ENCODE measurements around the gene SLC25A51.
"Not testable (repeated sequence)": the region's sequence is repeated elsewhere in the genome, so short reads cannot be mapped to it uniquely, and the experiment has no call there.

SLC25A51 gene

GRCh38 chr9:37904445-37905130, 661 bp upstream of the SLC25A51 start:
- no peak for DNase-seq (ENCODE audit: low read depth in 2 of 2)

- no peak for DNase-seq (ENCODE audit: low read depth in 2 of 2)
Observed at GRCh38 chr9:37902796-37903646, 906 bp downstream of the SLC25A51 start.

- DNase-seq (ENCODE audit: low read depth in 2 of 2) = no peak
Observed at GRCh38 chr9:37902131-37902530, 1.8 kb downstream of the SLC25A51 start.

GRCh38 chr9:37899041-37899440, 4.9 kb downstream of the SLC25A51 start:
- no peak for DNase-seq (ENCODE audit: low read depth in 2 of 2)

DNA sequence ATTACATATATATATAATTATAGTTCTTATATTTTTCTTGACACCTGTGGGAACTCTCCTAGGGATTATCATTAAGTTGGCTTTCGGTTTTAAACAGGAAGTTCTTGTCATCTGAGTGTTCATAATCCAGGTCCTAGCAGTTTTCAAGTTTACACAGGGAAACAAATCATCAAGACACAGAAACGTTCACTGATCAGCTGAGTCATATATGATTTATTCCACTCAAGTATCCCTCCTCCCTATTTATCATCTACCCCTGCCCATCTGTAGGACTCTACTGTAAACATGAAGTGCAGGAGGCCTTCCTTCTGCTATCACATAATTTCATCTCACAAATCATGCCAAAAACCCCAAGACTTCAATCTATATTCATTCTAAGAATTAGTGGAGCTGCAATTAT, 6.3 kb downstream of the SLC25A51 start:
- DNase-seq (ENCODE audit: low read depth in 2 of 2) = no peak

DNA sequence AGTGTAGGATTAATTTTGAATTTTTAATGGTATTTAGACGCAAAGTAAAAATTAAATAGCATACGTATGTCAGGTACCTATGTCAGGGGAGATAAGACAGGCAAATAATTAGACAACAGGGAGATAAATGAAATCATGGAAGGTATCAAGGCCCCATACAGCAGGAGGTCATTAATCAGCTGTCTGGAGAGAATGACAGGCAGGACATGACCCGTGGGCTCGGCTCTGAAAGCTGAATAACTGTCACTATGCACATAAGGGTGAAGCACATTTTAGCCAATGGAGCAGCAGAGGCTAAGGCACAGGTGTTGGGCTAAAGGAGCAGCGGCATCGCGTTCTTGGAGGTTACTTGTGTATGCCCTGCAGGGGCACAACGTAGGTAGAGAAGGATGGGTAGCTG, 11.9 kb downstream of the SLC25A51 start:
- no peak for DNase-seq (ENCODE audit: low read depth in 2 of 2)

DNA sequence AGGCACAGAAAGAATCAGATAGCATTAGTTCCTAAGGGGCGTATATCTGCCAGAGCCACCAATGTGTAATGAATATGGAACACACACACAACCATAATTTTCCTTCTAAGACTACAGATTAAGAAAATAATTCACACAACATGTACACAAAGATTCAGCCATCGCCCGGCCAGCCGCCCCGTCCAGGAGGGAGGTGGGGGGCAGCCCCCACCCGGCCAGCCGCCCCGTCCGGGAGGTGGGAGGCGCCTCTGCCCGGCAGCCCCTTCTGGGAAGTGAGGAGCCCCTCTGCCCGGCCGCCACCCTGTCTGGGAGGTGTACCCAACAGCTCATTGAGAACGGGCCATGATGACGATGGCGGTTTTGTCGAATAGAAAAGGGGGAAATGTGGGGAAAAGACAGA, 12.9 kb downstream of the SLC25A51 start:
- DNase-seq (ENCODE audit: low read depth in 2 of 2) = not testable (repeated sequence)

- no peak for DNase-seq (ENCODE audit: low read depth in 2 of 2)
Observed at GRCh38 chr9:37889536-37889935, 14.4 kb downstream of the SLC25A51 start.

DNA sequence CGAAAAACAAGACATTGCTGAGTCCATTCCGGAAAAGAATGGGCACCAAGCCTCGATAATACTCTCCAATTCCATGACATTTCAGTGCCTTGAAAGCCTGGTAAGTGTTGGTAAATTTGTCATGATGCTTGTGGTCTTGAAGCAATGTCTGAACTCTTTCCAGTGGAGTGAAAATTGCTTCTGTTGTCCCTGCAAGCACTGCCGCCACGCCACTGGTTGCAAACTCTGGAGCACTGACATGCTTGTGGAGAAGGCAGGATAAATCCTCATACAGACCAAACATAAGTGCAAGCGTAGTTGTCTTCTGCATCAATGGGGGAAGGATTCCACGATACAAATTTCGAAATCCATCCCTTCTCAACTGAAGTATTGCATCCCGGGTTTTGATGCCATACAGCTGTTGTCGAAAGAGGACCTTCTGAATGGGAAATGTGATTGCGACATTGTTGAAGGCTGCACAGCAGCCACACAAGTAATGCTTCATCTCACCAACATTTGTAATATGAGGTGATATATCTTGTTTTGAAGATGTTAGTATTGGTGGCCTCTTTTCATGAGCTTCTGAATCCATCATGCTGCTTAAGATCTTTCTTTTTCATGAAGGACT, 15.8 kb downstream of the SLC25A51 start:
- DNase-seq (ENCODE audit: low read depth in 2 of 2) = not testable (repeated sequence)

GRCh38 chr9:37880916-37881479, 22.9 kb downstream of the SLC25A51 start:
- DNase-seq (ENCODE audit: low read depth in 2 of 2) = no peak

- DNase-seq (ENCODE audit: low read depth in 2 of 2) = no peak
Observed at GRCh38 chr9:37876376-37876775, 27.6 kb downstream of the SLC25A51 start.

GRCh38 chr9:37873955-37874354, 30.0 kb downstream of the SLC25A51 start:
- DNase-seq (ENCODE audit: low read depth in 2 of 2) = no peak

GRCh38 chr9:37870799-37871176, 33.1 kb downstream of the SLC25A51 start:
- DNase-seq (ENCODE audit: low read depth in 2 of 2) = no peak

GRCh38 chr9:37870081-37870798, 33.7 kb downstream of the SLC25A51 start:
- no peak for DNase-seq (ENCODE audit: low read depth in 2 of 2)

- DNase-seq (ENCODE audit: low read depth in 2 of 2) = no peak
Observed at GRCh38 chr9:37862530-37862929, 41.4 kb downstream of the SLC25A51 start.

DNA sequence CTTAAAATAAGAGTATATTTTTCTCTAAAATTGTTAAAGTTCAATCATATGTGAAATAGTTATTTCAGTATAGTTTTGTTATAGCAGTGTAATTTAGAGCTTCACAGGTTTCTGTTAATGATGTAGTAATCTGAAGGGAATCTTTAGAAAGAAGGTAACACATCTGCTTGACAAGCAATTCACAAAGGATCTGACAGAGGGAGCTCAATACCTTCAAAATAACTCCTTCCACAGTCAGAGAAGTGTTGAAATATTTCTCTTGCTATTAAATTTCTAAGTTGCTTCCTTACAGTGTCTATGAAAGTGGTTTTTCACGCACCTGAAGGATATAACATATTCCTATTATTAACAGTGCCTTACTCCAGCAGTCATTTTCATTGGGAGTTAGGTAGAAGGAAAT, 44.9 kb downstream of the SLC25A51 start:
- DNase-seq (ENCODE audit: low read depth in 2 of 2) = no peak

GRCh38 chr9:37856551-37856950, 47.4 kb downstream of the SLC25A51 start:
- DNase-seq (ENCODE audit: low read depth in 2 of 2) = no peak

- no peak for DNase-seq (ENCODE audit: low read depth in 2 of 2)
Observed at GRCh38 chr9:37852222-37852621, 51.7 kb downstream of the SLC25A51 start.

- peak in 1 of 2 donors; percentile 5 for DNase-seq (ENCODE audit: low read depth in 2 of 2)
Observed at GRCh38 chr9:37840560-37841194, 63.2 kb downstream of the SLC25A51 start.

- DNase-seq (ENCODE audit: low read depth in 2 of 2) = no peak
Observed at GRCh38 chr9:37839496-37840461, 64.1 kb downstream of the SLC25A51 start.
